ENCODE results near the gene PPP2R5B.

The PPP2R5B gene

DNA sequence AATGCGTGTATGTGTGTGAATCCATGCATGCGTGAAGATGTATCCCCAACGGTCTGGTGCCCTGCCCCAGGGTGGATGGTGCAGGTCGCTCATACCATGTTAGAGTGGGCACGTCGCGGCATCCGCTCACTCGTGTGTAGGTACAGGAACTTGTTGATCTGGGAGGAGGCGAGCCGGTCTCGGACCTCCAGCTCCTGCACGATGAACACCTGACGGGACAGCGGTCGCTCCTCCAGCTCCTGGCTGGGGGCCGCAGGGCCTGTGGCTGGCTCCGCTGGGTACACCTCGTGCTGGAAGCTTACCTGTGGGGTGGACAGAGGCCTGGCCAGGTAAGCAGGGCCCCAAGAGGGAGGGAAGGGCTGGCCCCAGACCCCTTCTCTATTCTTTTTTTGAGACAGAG, 25.9 kb upstream of the PPP2R5B start:
- no peak for DNase-seq (ENCODE audit: low read depth)
- TF ChIP-seq CTCF (IDR thresholded peaks at IDR 0.05; ENCODE audit: low read depth, low read length, missing control alignments): no peak
- no peak overlapping the region for H3K4me3 ChIP-seq (ENCODE audit: low read depth, low read length)

GRCh38 chr11:64900263-64900678, 24.2 kb upstream of the PPP2R5B start:
- DNase-seq (ENCODE audit: low read depth): no peak

DNA sequence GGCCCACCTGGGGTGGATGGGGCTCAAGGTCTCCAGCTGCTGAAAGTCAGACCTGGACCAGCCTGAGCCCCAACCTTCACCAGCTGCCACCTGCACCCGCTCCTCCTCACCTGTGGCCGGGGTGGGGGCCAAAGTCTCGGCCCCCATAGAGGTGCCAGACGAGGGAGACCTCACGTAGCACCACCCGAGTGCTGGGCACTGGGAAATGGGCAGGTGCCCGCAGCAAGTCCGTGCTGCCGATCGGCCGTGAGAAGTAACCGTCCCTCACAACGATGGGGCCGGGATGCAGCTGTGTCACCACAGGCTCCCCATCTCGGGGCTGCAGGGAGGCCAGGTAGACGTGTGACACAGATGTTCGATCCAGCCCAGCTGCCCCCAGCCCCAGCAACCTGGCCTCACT, 23.7 kb upstream of the PPP2R5B start:
- no peak for TF ChIP-seq CTCF (IDR thresholded peaks at IDR 0.05; ENCODE audit: low read depth, low read length, missing control alignments)
- H3K4me3 ChIP-seq (ENCODE audit: low read depth, low read length): no peak overlapping the region
- no peak for DNase-seq (ENCODE audit: low read depth)

More at GRCh38 chr11:64900263-64900678, 24.2 kb upstream of the PPP2R5B start:
- TF ChIP-seq CTCF (IDR thresholded peaks at IDR 0.05; ENCODE audit: low read depth, low read length, missing control alignments): no peak
- H3K4me3 ChIP-seq (ENCODE audit: low read depth, low read length): no peak overlapping the region

- no peak overlapping the region for H3K4me3 ChIP-seq (ENCODE audit: low read depth, low read length)
- DNase-seq (ENCODE audit: low read depth): no peak
- TF ChIP-seq CTCF (IDR thresholded peaks at IDR 0.05; ENCODE audit: low read depth, low read length, missing control alignments): no peak
Measured at GRCh38 chr11:64902102-64902900, 22.2 kb upstream of the PPP2R5B start.

DNA sequence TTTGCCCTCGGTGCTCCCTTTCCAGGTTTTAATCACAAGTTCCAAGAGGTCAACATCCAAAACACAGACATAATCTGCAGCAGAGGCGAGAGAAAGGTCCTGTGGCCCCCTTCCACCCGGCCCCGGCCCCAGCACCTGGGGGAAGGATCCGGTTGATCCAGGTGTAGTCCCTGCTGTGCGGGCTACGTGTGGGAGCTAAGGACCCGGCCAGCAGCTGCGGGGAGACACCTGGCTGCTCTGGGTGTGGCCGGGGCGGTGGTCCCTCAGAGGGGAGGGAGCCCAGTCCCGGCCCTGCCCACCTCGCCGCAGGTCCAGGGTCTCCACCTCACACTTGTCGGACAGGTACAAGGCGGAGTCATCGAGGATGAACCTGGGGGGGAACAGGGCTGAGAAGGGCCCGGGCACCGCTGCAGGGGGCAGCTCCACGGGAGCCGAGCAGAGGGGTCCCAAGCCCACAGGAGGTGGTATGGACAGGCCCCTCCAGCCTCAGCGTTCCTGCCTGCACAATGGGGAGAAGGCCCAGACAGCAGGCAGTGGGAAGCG, 21.1 kb upstream of the PPP2R5B start:
- no peak for TF ChIP-seq CTCF (IDR thresholded peaks at IDR 0.05; ENCODE audit: low read depth, low read length, missing control alignments)
- H3K4me3 ChIP-seq (ENCODE audit: low read depth, low read length): no peak overlapping the region
- DNase-seq (ENCODE audit: low read depth): no peak

GRCh38 chr11:64905516-64906313, 18.8 kb upstream of the PPP2R5B start:
- no peak for DNase-seq (ENCODE audit: low read depth)
- H3K4me3 ChIP-seq (ENCODE audit: low read depth, low read length): no peak overlapping the region
- TF ChIP-seq CTCF (IDR thresholded peaks at IDR 0.05; ENCODE audit: low read depth, low read length, missing control alignments): no peak
